ENCODE measurements around the gene C8B. TPM values are rescaled to one million over a fixed set of nuclear protein-coding genes. Genes with fewer than 3 reads are reported as not detected.

C8B gene
- total RNA-seq, 2 donors from 2014 or later, result not detected

DNA sequence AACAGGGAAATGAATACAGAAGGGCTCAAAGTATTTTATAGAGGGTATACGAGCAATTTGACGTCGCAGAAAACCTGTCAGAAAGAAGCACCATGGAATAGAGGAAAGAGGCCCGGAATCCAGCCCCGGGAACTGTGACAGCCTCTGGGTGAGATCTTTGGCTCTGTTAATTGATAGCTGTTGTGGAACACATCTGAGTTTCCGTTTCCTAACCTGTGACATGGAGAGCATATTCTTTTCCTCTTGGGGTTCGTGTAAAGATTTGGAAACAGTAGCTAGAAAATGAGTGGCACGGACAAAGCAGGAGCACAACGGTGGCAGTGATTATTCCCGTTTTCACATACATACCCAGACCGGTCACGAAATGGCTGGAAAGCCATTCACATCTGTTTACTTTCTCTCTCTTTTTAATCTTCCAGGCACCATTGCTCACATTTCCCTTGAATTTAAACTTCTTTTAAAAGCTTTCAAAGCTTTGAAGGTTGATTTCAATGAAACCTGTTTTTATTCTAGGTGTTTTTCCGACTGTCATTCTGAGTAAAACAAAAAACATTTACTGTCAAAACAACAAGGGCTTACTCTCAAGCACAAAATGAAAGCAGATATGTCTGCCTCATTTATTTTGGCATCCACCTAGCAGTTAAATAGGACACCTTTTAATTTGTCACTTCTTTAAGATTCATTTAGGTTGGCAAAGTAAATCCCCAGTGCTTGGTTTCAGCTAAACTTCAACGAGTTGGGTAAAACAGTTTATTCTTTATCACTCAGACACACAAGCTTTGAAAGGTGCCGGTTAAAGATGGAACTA is 26.7 kb upstream of the C8B start:
- Histone ChIP-seq H3K4me1 (ENCODE audit: control insufficient read depth in 1 of 2, low read depth in 2 of 2) (no peaks in the 10 kb centered on the region), H3K9me3 (no peaks in the 10 kb centered on the region), H3K27ac (no peak overlapping the region), H3K4me3 (no peak overlapping the region), H3K36me3 (no peaks in the 10 kb centered on the region), H3K27me3 (replicated peaks; ENCODE audit: insufficient read depth) (no peaks in the 10 kb centered on the region)
- ATAC-seq (ENCODE audit: insufficient number of reproducible peaks, low FRiP score, low read depth), result no peak
- TF ChIP-seq, protein P1, sequence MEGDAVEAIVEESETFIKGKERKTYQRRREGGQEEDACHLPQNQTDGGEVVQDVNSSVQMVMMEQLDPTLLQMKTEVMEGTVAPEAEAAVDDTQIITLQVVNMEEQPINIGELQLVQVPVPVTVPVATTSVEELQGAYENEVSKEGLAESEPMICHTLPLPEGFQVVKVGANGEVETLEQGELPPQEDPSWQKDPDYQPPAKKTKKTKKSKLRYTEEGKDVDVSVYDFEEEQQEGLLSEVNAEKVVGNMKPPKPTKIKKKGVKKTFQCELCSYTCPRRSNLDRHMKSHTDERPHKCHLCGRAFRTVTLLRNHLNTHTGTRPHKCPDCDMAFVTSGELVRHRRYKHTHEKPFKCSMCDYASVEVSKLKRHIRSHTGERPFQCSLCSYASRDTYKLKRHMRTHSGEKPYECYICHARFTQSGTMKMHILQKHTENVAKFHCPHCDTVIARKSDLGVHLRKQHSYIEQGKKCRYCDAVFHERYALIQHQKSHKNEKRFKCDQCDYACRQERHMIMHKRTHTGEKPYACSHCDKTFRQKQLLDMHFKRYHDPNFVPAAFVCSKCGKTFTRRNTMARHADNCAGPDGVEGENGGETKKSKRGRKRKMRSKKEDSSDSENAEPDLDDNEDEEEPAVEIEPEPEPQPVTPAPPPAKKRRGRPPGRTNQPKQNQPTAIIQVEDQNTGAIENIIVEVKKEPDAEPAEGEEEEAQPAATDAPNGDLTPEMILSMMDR (IDR thresholded peaks at IDR 0.05), result no peak
- DNase-seq (ENCODE audit: low spot score), result no peak

DNA sequence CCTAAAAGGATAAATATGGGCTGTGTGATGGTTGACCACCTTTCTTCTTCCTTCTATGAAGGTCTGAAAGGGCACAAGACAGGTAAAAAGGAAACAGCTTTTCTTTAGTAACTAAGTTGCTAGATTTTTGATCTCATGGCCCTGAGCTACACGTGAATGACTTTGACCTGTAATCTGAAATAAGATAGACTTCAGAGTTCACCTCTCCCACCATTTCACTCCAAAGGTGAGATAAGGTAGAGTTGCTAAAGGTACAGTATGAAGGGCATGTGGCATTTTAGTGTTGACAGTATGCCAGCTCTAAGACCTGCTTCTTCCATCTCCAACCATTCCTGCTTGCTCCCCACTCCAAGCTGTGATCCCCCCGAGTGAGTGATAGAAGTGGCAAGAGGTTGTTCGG is 25.8 kb upstream of the C8B start:
- Histone ChIP-seq H3K9me3 (no peaks in the 10 kb centered on the region), H3K4me1 (ENCODE audit: control insufficient read depth in 1 of 2, low read depth in 2 of 2) (no peaks in the 10 kb centered on the region), H3K27me3 (replicated peaks; ENCODE audit: insufficient read depth) (no peaks in the 10 kb centered on the region), H3K27ac (no peak overlapping the region), H3K4me3 (no peak overlapping the region), H3K36me3 (no peaks in the 10 kb centered on the region)
- no peak for ATAC-seq (ENCODE audit: insufficient number of reproducible peaks, low FRiP score, low read depth)
- no peak for DNase-seq (ENCODE audit: low spot score)
- TF ChIP-seq, protein P1 (IDR thresholded peaks at IDR 0.05), result no peak

DNA sequence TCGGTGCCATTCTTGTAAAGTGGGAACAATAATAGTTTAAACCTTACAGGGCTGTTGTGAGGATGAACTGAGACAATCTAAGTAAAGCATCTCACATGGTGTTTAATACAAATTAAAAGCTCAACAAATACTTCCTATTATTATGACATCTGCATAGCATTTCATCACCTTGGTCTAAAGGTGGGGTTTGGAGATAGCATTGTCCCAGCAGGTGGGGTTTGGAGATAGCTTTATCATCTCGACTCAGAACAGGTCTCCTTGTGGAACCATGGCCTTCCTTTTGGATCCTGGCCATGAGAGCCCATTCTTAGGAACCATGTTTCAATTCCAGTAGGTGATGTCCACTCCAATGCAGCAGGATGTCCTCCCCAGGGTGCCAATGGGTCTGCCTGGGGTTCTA is 20.6 kb upstream of the C8B start:
- H3K4me1 ChIP-seq (ENCODE audit: control insufficient read depth in 1 of 2, low read depth in 2 of 2), result no peaks in the 10 kb centered on the region
- DNase-seq (ENCODE audit: low spot score), result no peak
- TF ChIP-seq, protein P1 (IDR thresholded peaks at IDR 0.05), result no peak
- no peaks in the 10 kb centered on the region for H3K27me3 ChIP-seq (replicated peaks; ENCODE audit: insufficient read depth)
- H3K9me3 ChIP-seq, result no peaks in the 10 kb centered on the region
- H3K4me3 ChIP-seq, result no peak overlapping the region
- H3K36me3 ChIP-seq, result no peaks in the 10 kb centered on the region
- H3K27ac ChIP-seq, result no peak overlapping the region
- ATAC-seq (ENCODE audit: insufficient number of reproducible peaks, low FRiP score, low read depth), result no peak

DNA sequence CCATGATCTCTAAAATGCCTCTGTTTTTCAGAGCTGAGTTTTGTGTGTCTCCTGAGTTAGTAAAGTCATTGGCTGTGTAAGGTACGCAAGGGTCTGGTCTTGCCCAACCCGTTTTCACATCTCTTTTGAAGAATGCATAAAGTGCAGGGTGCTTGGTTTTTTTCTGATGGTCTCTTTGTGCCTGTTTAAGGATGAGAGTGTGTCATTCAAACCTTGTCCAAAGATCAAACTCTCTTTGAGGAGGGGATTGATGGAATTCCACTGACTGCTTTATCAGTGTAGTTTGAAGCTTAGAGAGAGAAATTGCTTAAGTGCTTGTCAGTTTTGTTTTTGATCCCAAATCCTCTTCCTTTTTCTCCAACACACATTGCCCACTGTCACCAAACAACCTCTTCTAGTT is 20.0 kb upstream of the C8B start:
- ATAC-seq (ENCODE audit: insufficient number of reproducible peaks, low FRiP score, low read depth) (no peak), DNase-seq (ENCODE audit: low spot score) (no peak)
- H3K9me3 ChIP-seq, result no peaks in the 10 kb centered on the region
- no peak overlapping the region for H3K27ac ChIP-seq
- TF ChIP-seq, protein P1 (IDR thresholded peaks at IDR 0.05), result no peak
- H3K4me1 ChIP-seq (ENCODE audit: control insufficient read depth in 1 of 2, low read depth in 2 of 2), result no peaks in the 10 kb centered on the region
- H3K36me3 ChIP-seq, result no peaks in the 10 kb centered on the region
- H3K27me3 ChIP-seq (replicated peaks; ENCODE audit: insufficient read depth), result no peaks in the 10 kb centered on the region
- no peak overlapping the region for H3K4me3 ChIP-seq

DNA sequence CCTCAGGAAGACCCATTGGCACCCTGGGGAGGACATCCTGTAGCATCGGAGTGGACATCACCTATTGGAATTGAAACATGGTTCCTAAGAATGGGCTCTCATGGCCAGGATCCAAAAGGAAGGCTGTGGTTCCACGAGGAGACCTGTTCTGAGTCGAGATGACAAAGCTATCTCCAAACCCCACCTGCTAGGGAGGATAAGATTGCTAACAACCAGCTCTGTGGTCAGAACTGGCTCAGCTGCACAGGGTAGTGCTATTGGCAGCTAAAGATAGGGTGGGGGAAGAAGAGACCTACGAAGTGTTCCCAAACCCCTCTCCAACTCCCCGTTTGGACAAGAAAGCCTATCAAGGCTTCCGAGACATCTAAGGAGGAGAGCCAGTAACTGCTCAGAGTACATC is 17.7 kb upstream of the C8B start:
- DNase-seq (ENCODE audit: low spot score), result no peak
- H3K36me3 ChIP-seq, result no peaks in the 10 kb centered on the region
- no peak overlapping the region for H3K27ac ChIP-seq
- ATAC-seq (ENCODE audit: insufficient number of reproducible peaks, low FRiP score, low read depth), result no peak
- no peaks in the 10 kb centered on the region for H3K4me1 ChIP-seq (ENCODE audit: control insufficient read depth in 1 of 2, low read depth in 2 of 2)
- H3K4me3 ChIP-seq, result no peak overlapping the region
- H3K9me3 ChIP-seq, result no peaks in the 10 kb centered on the region
- H3K27me3 ChIP-seq (replicated peaks; ENCODE audit: insufficient read depth), result no peaks in the 10 kb centered on the region
- TF ChIP-seq, protein P1 (IDR thresholded peaks at IDR 0.05), result no peak
